ENCODE results near the gene CSNK1D. TPM values are rescaled to one million over a fixed set of nuclear protein-coding genes. Genes with fewer than 3 reads are reported as not detected.

Gene CSNK1D
- total and polyA plus RNA-seq, 9 donors = 46.0 to 160 (median 121) TPM

GRCh38 chr17:82217530-82218204, 55.8 kb downstream of the CSNK1D start:
- no peak for DNase-seq
- no peak for TF ChIP-seq POLR2A (IDR thresholded peaks at IDR 0.05)
- TF ChIP-seq EP300 (IDR thresholded peaks at IDR 0.05) = no peak
- no peak for TF ChIP-seq CTCF (IDR thresholded peaks at IDR 0.05)
- no peak overlapping the region for H3K27ac ChIP-seq
- intact Hi-C loops (cut with DNase I) = no loop called here
- no peak overlapping the region for H3K4me3 ChIP-seq
- no peaks in the 10 kb centered on the region for H3K27me3 ChIP-seq
- H3K36me3 ChIP-seq = no peaks in the 10 kb centered on the region
- H3K9me3 ChIP-seq = no peaks in the 10 kb centered on the region
- H3K4me1 ChIP-seq (ENCODE audit: insufficient read depth) = peaks cover 2% of the 10 kb centered on the region
- WGBS, 3 donors = 53 to 70% (median 68%) methylated on average over 17 to 21 of the region's 21 CpGs

- Histone ChIP-seq H3K4me1 (ENCODE audit: insufficient read depth) (peaks cover 2% of the 10 kb centered on the region), H3K4me3 (no peak overlapping the region), H3K27ac (no peak overlapping the region), H3K27me3 (no peaks in the 10 kb centered on the region), H3K36me3 (no peaks in the 10 kb centered on the region), H3K9me3 (no peaks in the 10 kb centered on the region)
- no peak for DNase-seq
- TF ChIP-seq POLR2A (IDR thresholded peaks at IDR 0.05) = no peak
- no peak for TF ChIP-seq EP300 (IDR thresholded peaks at IDR 0.05)
- no peak for TF ChIP-seq CTCF (IDR thresholded peaks at IDR 0.05)
- 74 to 76% (median 74%) methylated on average over 11 to 12 of the region's 12 CpGs for WGBS, 3 donors
- intact Hi-C loops (cut with DNase I) = no loop called here
Measured at GRCh38 chr17:82217120-82217529, 56.4 kb downstream of the CSNK1D start.

GRCh38 chr17:82216301-82217119, 57.0 kb downstream of the CSNK1D start:
- 63 to 68% (median 68%) methylated on average over 17 of the region's 17 CpGs for WGBS, 3 donors
- TF ChIP-seq CTCF (IDR thresholded peaks at IDR 0.05) (no peak), POLR2A (IDR thresholded peaks at IDR 0.05) (no peak), EP300 (IDR thresholded peaks at IDR 0.05) (no peak)
- H3K4me3 ChIP-seq = no peak overlapping the region
- DNase-seq = no peak
- H3K27me3 ChIP-seq = no peaks in the 10 kb centered on the region
- no peak overlapping the region for H3K27ac ChIP-seq
- no peaks in the 10 kb centered on the region for H3K36me3 ChIP-seq
- H3K9me3 ChIP-seq = no peaks in the 10 kb centered on the region
- peaks cover 2% of the 10 kb centered on the region for H3K4me1 ChIP-seq (ENCODE audit: insufficient read depth)
- intact Hi-C loops (cut with DNase I) = no loop called here

- intact Hi-C loops (cut with DNase I) = no loop called here
- DNase-seq = no peak
- Histone ChIP-seq H3K27me3 (no peaks in the 10 kb centered on the region), H3K9me3 (no peaks in the 10 kb centered on the region), H3K4me3 (no peak overlapping the region), H3K4me1 (ENCODE audit: insufficient read depth) (peaks cover 2% of the 10 kb centered on the region), H3K36me3 (no peaks in the 10 kb centered on the region), H3K27ac (no peak overlapping the region)
- 81 to 89% (median 86%) methylated on average over 12 of the region's 12 CpGs for WGBS, 3 donors
- TF ChIP-seq POLR2A (IDR thresholded peaks at IDR 0.05) = no peak
- no peak for TF ChIP-seq EP300 (IDR thresholded peaks at IDR 0.05)
- no peak for TF ChIP-seq CTCF (IDR thresholded peaks at IDR 0.05)
Measured at GRCh38 chr17:82215972-82216300, 57.6 kb downstream of the CSNK1D start.

Measured in ovary (tissue), 9 donors.